RPMI7951 (cell line): Measurements from ENCODE around the gene SERPINB6. TPM values are rescaled to one million over a fixed set of nuclear protein-coding genes. Genes with fewer than 3 reads are reported as not detected.
"Not testable (repeated sequence)": the region's sequence is repeated elsewhere in the genome, so short reads cannot be mapped to it uniquely, and the experiment has no call there.

ENCODE experiments used
- DNase-seq: peaks from one replicate; pipeline ENCODE4 v3.0.0-alpha.2; 2012; ENCODE audit warnings: low read depth
- total RNA-seq: library from RNA; depleted of rRNA; stranded (reverse); fragments of >200 nt; shearing (Covaris generic); gene quantifications from 2 replicates; pipeline ENCODE4 v1.2.3, GENCODE V29; 2014; rRNA removed

Gene SERPINB6
- total RNA-seq, 1 experiment from 2014 or later: 92.6 TPM

GRCh38 chr6:2913621-2914317, 57.6 kb downstream of the SERPINB6 start:
- DNase-seq: no peak

- no peak for DNase-seq
Observed at GRCh38 chr6:2911171-2911570, 60.2 kb downstream of the SERPINB6 start.

- DNase-seq: no peak
Observed at GRCh38 chr6:2909718-2910117, 61.6 kb downstream of the SERPINB6 start.

GRCh38 chr6:2909051-2909606, 62.2 kb downstream of the SERPINB6 start:
- DNase-seq: not testable (repeated sequence)

GRCh38 chr6:2908516-2908915, 62.9 kb downstream of the SERPINB6 start:
- not testable (repeated sequence) for DNase-seq

GRCh38 chr6:2903411-2904185, 67.8 kb downstream of the SERPINB6 start:
- DNase-seq: not testable (repeated sequence)

GRCh38 chr6:2901645-2902502, 69.5 kb downstream of the SERPINB6 start:
- DNase-seq: not testable (repeated sequence)

GRCh38 chr6:2900821-2901644, 70.3 kb downstream of the SERPINB6 start:
- DNase-seq: no peak

- DNase-seq: no peak
Observed at GRCh38 chr6:2900221-2900807, 71.1 kb downstream of the SERPINB6 start.

GRCh38 chr6:2899596-2899995, 71.8 kb downstream of the SERPINB6 start:
- DNase-seq: no peak

Other genes starting within 250 kb of the SERPINB6 start
- 0.29 and 0.60 TPM in 2 replicates for gene MYLK4, start 220.6 kb downstream of the SERPINB6 start, total RNA-seq
- gene WRNIP1, start 206.2 kb downstream of the SERPINB6 start, total RNA-seq: 60.2 and 62.6 TPM in 2 replicates
- gene SERPINB1, start 129.7 kb downstream of the SERPINB6 start, total RNA-seq: 25.1 and 37.7 TPM in 2 replicates
- gene SERPINB9, start 68.3 kb downstream of the SERPINB6 start, total RNA-seq: 0.10 and 0.12 TPM in 2 replicates
- 42.3 and 52.9 TPM in 2 replicates for gene NQO2, start 28.3 kb upstream of the SERPINB6 start, total RNA-seq
- gene RIPK1, start 96.9 kb upstream of the SERPINB6 start, total RNA-seq: 13.2 and 14.5 TPM in 2 replicates
- gene BPHL, start 147.1 kb upstream of the SERPINB6 start, total RNA-seq: 22.9 and 24.8 TPM in 2 replicates
- 265 and 319 TPM in 2 replicates for gene TUBB2A, start 186.0 kb upstream of the SERPINB6 start, total RNA-seq